Measurements from ENCODE around the gene TMEM231.
"Not testable (repeated sequence)": the region's sequence is repeated elsewhere in the genome, so short reads cannot be mapped to it uniquely, and the experiment has no call there.

TMEM231 gene, protein sequence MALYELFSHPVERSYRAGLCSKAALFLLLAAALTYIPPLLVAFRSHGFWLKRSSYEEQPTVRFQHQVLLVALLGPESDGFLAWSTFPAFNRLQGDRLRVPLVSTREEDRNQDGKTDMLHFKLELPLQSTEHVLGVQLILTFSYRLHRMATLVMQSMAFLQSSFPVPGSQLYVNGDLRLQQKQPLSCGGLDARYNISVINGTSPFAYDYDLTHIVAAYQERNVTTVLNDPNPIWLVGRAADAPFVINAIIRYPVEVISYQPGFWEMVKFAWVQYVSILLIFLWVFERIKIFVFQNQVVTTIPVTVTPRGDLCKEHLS

GRCh38 chr16:75555707-75556430 is at the start of gene TMEM231:
Gene TMEM231 (minus strand): TSS chr16:75556252. CDS start chr16:75556209, 43 bp downstream.
- DNase-seq = peak; percentile 97

- no peak for DNase-seq
Observed at GRCh38 chr16:75603241-75603640, 47.2 kb upstream of the TMEM231 start.

GRCh38 chr16:75599452-75600277 is 43.6 kb upstream of the TMEM231 start:
- DNase-seq = no peak

DNA sequence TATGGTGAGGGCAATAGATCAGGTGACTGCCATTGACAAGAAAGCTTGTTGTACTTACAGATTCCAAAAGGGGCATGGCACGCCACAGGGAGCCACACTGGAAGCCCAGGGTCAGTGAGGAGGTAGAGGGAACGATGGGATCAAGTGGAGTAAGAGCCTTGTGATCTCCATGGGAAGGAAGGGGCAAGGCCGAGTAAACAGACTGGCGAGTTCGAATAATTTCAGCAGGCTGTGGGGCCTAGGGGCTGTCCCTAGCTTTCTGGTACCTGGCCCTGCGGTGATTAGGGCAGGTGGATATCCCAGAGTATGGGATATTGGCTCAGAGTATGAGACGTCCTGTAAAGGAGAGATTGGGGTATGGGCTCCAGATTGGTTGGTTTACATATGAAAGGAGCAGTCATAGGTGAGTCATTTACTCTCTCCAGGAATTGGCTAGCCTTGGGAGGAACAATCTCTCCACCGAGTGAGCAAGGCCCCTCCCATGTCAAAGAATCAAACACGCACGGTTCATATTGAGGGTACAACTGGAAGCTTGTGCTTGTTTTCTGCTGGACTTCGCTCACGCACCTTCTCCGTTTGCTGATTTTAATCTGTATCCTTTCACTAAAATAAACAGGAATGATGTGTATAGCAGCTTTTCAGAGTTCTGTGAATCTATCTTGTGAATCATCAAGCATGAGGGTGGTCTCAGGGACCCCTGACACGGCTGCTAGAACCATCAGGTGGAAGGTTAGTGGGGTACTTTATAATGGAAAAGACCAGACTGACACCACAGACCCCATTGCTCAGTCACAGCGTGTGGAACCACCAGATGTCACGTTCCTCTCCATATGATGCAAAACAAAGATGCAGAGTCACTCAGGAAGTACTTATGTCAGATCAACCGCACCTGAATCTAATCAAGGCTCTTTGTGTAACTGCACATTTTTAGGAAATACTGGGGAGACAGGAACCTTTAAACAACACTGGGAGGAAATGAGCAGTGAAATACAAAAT is 38.1 kb upstream of the TMEM231 start:
- DNase-seq = peak; percentile 72

DNA sequence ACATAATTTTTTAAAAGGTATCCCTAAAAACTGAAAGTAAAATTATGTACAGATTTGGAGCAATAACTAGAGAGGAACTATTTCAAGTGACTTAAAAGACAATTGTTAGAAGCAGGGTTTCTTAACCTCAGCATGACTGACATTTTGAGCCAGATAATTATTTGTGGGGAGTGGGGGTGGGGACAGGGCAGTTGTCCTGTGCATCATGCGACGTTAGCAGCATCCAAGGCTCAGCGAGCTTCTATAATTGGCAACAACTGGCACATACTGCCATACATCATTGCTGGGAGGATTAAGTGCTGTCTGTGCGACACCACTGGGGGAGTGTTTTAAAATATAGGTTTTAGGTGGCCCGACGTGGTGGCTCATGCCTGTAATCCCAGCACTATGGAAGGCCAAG is 37.3 kb upstream of the TMEM231 start:
- no peak for DNase-seq

GRCh38 chr16:75591927-75592326 is 35.9 kb upstream of the TMEM231 start:
- DNase-seq = not testable (repeated sequence)

- DNase-seq = peak; percentile 67
Observed at GRCh38 chr16:75590920-75591843, 35.1 kb upstream of the TMEM231 start.

- no peak for DNase-seq
Observed at GRCh38 chr16:75589306-75589705, 33.3 kb upstream of the TMEM231 start.

- DNase-seq = no peak
Observed at GRCh38 chr16:75588716-75589115, 32.7 kb upstream of the TMEM231 start.

DNA sequence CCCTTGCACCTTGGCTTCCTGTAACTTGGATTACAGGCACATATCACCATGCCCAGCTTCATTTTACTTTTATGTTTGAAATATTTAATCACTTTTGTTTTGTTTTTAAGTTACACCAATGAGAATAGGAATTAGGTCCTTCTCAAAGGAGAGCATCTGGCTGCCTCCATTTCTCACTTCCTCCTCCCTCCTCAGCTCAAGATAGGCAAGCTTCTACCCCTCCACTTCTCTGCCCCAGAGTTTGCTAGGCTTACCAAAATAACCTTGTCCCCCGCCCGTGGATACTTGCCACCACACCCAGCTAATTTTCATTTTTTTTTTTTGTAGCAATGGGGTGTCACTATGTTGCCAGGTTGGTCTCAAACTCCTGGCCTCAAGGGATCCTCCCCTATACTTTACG is 28.1 kb upstream of the TMEM231 start:
- no peak for DNase-seq

GRCh38 chr16:75579281-75579834 is 23.3 kb upstream of the TMEM231 start:
- no peak for DNase-seq

DNA sequence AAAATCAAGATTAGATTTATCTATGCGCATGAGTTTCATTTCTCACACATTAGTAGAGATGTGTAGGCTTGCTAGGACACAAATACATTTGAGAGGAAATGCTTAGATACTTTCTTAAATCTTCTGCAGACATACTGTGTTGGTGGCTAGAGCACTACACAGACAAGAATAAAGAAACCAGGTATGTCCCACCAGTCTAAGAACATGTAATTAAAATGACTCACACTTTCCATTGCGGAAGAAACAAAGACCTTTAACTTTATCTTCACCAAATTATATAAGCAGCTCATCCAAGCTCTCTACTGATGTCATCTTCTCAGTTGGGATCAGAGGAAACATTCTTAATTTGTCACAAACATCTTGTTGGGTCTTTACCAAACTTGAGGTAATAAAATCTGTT is 22.7 kb upstream of the TMEM231 start:
- DNase-seq = no peak

- no peak for DNase-seq
Observed at GRCh38 chr16:75578212-75578611, 22.2 kb upstream of the TMEM231 start.

DNA sequence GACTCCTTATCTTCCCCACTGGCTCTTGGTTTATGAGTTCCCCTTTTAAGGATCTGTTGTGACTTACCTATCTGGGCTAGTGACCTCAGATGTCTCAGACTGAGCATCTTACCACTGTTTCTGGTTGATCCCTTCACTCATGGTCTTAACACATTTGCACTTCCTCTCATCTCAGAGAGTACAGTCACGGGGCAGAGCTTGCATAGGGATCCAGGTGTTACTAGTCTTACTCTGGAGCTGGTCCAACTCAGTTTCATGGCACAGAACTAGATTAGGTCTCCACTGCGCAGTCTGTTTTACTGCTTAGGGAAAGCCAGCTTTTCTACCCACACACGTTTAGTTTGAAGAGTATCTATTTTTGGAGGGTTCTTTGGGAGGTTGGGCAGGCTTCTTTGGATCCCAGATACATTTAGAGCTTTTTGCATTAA is 20.3 kb upstream of the TMEM231 start:
- DNase-seq = peak; percentile 40

GRCh38 chr16:75575958-75576357 is 19.9 kb upstream of the TMEM231 start:
- DNase-seq = no peak

- DNase-seq = no peak
Observed at GRCh38 chr16:75573955-75574354, 17.9 kb upstream of the TMEM231 start.

DNA sequence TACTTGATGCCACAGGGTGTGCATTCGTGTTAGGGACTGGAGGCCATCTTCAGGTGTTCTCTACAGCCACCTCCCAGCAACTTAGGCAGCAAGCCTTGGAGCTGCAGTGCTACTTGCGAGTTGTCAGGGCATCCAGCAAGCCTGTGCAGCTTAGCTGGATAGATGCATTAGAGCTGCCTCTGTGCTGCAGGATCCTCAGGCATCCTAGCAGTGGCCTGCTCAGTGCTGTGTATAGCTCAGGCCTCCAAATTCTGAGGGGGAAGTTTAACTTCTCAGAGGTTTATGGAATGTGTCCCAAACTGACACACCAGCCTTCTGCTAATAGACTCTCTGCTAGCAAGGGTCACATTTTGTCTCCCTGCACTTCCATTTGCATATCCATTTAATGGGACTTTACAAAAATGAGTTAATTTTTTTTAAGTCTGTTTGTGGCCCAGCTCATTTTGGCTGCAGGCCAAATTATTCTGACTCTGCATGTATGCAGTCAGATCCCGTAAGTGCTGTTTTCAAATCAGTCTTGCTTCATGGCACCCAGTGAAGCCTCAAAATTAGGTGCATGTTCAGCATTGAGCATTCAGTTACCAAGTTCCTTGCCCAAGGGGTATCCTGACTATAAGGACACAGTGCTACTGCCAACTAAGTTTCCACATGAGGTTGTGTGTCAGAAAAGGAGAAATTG is 17.0 kb upstream of the TMEM231 start:
- DNase-seq = no peak

DNA sequence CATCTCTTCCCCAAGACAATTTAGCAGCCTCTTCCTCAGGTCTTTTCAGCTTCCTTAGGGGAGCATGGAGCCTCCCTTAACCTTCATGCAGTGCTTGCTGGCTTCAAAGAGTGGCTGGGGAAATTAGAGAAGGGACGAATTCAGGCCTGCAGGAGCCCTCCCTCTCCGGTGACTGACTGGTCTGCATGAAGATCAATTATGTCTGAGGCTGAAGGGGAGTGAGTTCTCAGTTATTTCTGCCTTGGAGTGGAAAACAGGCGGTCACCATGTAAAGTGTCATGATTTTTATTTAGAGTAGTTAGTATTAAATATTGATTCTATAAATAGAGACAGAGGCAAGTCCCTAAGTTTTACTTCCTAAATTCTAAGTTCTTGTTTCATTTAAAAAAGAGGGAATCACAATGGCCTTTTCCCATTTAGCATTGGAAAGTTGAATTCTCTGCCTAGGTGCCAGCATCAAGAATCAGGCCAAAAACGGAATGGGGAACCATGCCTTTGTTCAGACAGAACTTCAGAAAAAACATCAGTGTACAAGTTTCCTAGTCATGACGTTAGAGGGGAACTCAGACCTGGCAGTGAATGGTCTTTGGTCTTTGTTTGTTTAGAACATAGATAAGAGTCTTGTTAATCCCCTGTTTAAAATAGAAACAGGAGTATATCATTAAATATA is 14.5 kb upstream of the TMEM231 start:
- no peak for DNase-seq

DNA sequence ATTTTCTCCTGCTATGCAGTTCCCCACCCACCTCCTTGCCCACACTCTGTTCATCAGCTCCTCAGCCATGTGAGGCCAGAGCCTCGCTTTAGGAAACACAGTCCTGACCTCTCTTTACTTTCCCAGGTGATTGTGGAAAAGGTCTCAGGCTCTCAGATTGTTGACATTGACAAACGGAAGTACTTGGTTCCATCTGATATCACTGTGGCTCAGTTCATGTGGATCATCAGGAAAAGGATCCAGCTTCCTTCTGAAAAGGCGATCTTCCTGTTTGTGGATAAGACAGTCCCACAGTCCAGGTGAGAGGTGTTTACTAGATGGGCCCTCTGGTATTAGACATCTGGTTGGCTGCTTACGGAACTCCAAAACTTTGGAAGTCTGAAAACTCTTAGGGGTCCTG is 11.9 kb upstream of the TMEM231 start:
- DNase-seq = no peak
